ENCODE data around the gene ARHGAP10.

- no peak for TF ChIP-seq CTCF (IDR thresholded peaks at IDR 0.05)
- no peak for TF ChIP-seq POLR2A (IDR thresholded peaks at IDR 0.05)
Measured at GRCh38 chr4:147844781-147845180, 112.9 kb downstream of the ARHGAP10 start.

All from gastroesophageal sphincter (tissue), 3 donors.